Activated CD4-positive, alpha-beta T cell treated with anti-CD3 and anti-CD28 coated beads for 36 hours (primary cell): ENCODE measurements around the gene WIPI1. TPM values are rescaled to one million over a fixed set of nuclear protein-coding genes. Genes with fewer than 3 reads are reported as not detected.
"Not testable (repeated sequence)": the region's sequence is repeated elsewhere in the genome, so short reads cannot be mapped to it uniquely, and the experiment has no call there.

ENCODE experiments used
- ATAC-seq: fragments of 200-7000 bp; cut with Tn5 transposase; one replicate; pipeline ENCODE4 v1.10.0; 2021; ENCODE audit warnings: mild to moderate bottlenecking, moderate library complexity
- CTCF ChIA-PET: fragments of 350-600 bp; sonication (Branson Sonifier 250); formaldehyde crosslinking; loops from one replicate; lab custom pipeline; 2021; ENCODE audit warnings: antibody characterized with exemption; lab: Charles Lee
- POLR2A ChIA-PET: fragments of 350-600 bp; sonication (Branson Sonifier 250); formaldehyde crosslinking; loops from one replicate; lab custom pipeline; 2021; ENCODE audit warnings: antibody characterized with exemption, inconsistent platforms; lab: Charles Lee
- DNase-seq: peaks from one replicate; pipeline ENCODE4 v3.0.0-alpha.2; 2020
- H3K27ac Mint-ChIP-seq: one replicate; pipeline ENCODE4 v1.8.0; 2021; ENCODE audit warnings: mixed read lengths
- H3K27me3 Mint-ChIP-seq: one replicate; pipeline ENCODE4 v1.8.0; 2021; ENCODE audit warnings: mixed read lengths
- H3K36me3 Mint-ChIP-seq: one replicate; pipeline ENCODE4 v1.8.0; 2021; ENCODE audit warnings: low read depth, mixed read lengths
- H3K4me1 Mint-ChIP-seq: one replicate; pipeline ENCODE4 v1.8.0; 2021; ENCODE audit warnings: mixed read lengths
- H3K4me3 Mint-ChIP-seq: one replicate; pipeline ENCODE4 v1.8.0; 2021; ENCODE audit warnings: mild to moderate bottlenecking, moderate library complexity, mixed read lengths
- H3K9me3 Mint-ChIP-seq: one replicate; pipeline ENCODE4 v1.8.0; 2021; ENCODE audit warnings: low read depth, mixed read lengths
- intact Hi-C, 2 experiments: fragments of 100-400 bp; cut with DNase I in 1 of 2; cut with micrococcal nuclease in 1 of 2; formaldehyde crosslinking; loops; one replicate each; pipeline versions ENCODE4 v1.14.2 to v1.15.1; 2022 to 2024; cut with DNase I, micrococcal nuclease
- total RNA-seq, 2 experiments: library from RNA; stranded (reverse); gene quantifications; one replicate each; pipeline ENCODE4 v1.2.3, GENCODE V29; 2021

The WIPI1 gene, protein sequence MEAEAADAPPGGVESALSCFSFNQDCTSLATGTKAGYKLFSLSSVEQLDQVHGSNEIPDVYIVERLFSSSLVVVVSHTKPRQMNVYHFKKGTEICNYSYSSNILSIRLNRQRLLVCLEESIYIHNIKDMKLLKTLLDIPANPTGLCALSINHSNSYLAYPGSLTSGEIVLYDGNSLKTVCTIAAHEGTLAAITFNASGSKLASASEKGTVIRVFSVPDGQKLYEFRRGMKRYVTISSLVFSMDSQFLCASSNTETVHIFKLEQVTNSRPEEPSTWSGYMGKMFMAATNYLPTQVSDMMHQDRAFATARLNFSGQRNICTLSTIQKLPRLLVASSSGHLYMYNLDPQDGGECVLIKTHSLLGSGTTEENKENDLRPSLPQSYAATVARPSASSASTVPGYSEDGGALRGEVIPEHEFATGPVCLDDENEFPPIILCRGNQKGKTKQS
- 10 to 100 TPM; 14.0 to 17.6 TPM for total RNA-seq

DNA sequence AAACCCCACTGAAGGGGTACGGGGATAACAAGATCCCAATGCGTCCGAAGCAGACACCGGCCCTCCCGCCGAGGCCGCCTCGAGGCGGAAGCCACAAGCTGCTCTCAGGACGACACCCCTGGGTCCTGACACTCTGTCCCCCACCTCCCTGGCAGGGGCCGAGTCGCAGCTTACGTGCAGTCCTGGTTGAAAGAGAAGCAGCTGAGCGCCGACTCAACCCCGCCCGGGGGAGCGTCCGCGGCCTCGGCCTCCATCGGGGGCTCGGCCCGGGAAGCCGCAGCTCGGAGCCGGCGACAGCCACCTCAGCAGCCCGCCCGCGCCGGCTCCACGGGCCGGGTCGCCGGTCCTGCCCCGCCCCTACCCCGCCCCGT lies at the start of gene WIPI1:
WIPI1 (minus strand) TSS at position 329 of the 371 bp plus-strand sequence; CDS start at position 254, 75 bp downstream.
- POLR2A ChIA-PET, result interaction anchor here (0.8 to 1.5 kb wide), 4 partner anchors 165 to 277 kb away, joined by 3 to 5 read pairs (median 4); partner anchors contain the start of gene ARSG
- Mint-ChIP-seq H3K4me1 (peaks cover 55% of the 10 kb centered on the region), H3K27ac (peak within 1 kb of the TSS; percentile 64), H3K27me3 (no peaks in the 10 kb centered on the region), H3K4me3 (peak within 1 kb of the TSS; percentile 80), H3K36me3 (no peaks in the 10 kb centered on the region), H3K9me3 (no peaks in the 10 kb centered on the region)
- ATAC-seq (peak; percentile 13), DNase-seq (no peak)
- intact Hi-C loops, result loop anchor here in 1 of 2 experiments (1.0 to 5.0 kb wide), 8 partner anchors 20 to 630 kb away; partner anchors contain the start of genes ARSG, BPTF, KPNA2 and PRKAR1A
- CTCF ChIA-PET, result interaction anchor here (0.6 to 3.0 kb wide), 10 partner anchors 10 to 207 kb away, joined by 3 to 23 read pairs (median 4); no protein-coding TSS in a partner anchor

DNA sequence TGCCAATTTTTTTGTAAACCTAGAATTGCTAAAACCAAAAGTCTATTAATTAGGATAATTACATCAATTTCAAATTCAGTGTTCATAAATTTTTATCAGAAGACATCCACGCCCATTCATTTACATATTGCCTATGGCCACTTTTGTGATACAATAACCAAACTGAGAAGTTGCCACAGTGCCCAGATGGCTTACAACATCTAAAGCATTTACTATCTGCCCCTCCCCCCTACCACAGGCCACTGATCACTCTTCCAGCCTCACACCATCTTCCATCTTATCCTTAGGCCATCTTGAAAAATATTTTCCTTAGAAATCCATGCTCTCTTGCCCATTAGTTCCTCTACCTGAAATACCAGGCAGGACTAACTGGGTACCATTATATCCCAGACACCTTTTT lies 48.7 kb upstream of the WIPI1 start:
- Mint-ChIP-seq H3K4me1 (peaks cover 13% of the 10 kb centered on the region), H3K36me3 (no peaks in the 10 kb centered on the region), H3K4me3 (no peak overlapping the region), H3K27me3 (no peaks in the 10 kb centered on the region), H3K9me3 (no peaks in the 10 kb centered on the region), H3K27ac (no peak overlapping the region)
- CTCF ChIA-PET, result no interaction called here
- ATAC-seq (no peak), DNase-seq (no peak)
- POLR2A ChIA-PET, result no interaction called here
- intact Hi-C loops, result no loop called here

DNA sequence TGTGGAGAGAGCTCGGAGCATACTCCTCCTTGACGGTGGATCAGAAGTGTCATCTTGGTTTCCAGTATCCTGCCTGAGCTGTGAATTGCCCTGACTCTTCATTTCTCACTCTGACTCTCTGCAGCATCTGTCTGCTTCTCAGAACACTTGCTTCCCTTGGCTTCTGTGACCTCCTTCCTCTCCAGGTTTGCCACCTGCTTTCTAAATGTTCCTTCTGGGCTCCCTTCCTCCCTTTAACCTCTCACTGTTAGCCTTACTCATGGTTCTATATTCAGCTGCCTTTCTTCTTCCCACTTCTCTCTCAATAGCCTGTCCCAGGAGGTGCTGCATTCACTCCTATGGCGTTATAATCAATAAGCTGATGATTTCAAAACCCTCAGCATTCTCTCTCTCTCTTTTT lies 43.8 kb upstream of the WIPI1 start:
- H3K27ac Mint-ChIP-seq, result no peak overlapping the region
- no peak for DNase-seq
- peaks cover 7% of the 10 kb centered on the region for H3K9me3 Mint-ChIP-seq
- ChIA-PET POLR2A (no interaction called here), CTCF (interaction anchor here (1.0 kb wide), 1 partner anchor 28 kb away, joined by 3 read pairs; no protein-coding TSS in a partner anchor)
- no peak for ATAC-seq
- intact Hi-C loops, result no loop called here
- H3K36me3 Mint-ChIP-seq, result peaks cover 2% of the 10 kb centered on the region
- peaks cover 19% of the 10 kb centered on the region for H3K4me1 Mint-ChIP-seq
- peaks cover 2% of the 10 kb centered on the region for H3K27me3 Mint-ChIP-seq
- no peak overlapping the region for H3K4me3 Mint-ChIP-seq

DNA sequence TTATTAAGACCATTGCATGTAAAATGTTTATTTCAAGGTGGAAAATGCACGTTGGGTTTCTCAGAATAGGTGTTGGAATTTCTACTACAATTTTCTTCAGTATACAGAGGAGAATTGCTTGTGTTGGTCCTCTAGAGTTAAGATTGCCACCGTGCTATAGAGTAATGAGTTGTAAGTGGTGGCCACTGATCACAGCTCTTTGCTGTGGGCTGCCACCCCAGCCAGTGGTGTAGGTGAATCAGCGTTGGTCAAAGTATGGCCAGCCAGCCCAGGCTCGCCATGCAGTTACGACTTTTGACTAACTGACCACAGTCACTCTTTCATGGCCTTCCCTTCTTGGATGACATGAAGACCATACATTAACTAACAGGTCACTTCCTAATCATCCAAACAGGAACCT lies 42.3 kb upstream of the WIPI1 start:
- no peak for ATAC-seq
- intact Hi-C loops, result no loop called here
- H3K4me1 Mint-ChIP-seq, result peaks cover 21% of the 10 kb centered on the region
- ChIA-PET POLR2A (no interaction called here), CTCF (interaction anchor here (0.6 to 1.2 kb wide), 2 partner anchors 12 to 83 kb away, joined by 4 to 5 read pairs; partner anchors contain the start of gene PRKAR1A)
- H3K4me3 Mint-ChIP-seq, result no peak overlapping the region
- no peak for DNase-seq
- peaks cover 2% of the 10 kb centered on the region for H3K27me3 Mint-ChIP-seq
- H3K9me3 Mint-ChIP-seq, result peaks cover 10% of the 10 kb centered on the region
- H3K27ac Mint-ChIP-seq, result no peak overlapping the region
- peaks cover 2% of the 10 kb centered on the region for H3K36me3 Mint-ChIP-seq

DNA sequence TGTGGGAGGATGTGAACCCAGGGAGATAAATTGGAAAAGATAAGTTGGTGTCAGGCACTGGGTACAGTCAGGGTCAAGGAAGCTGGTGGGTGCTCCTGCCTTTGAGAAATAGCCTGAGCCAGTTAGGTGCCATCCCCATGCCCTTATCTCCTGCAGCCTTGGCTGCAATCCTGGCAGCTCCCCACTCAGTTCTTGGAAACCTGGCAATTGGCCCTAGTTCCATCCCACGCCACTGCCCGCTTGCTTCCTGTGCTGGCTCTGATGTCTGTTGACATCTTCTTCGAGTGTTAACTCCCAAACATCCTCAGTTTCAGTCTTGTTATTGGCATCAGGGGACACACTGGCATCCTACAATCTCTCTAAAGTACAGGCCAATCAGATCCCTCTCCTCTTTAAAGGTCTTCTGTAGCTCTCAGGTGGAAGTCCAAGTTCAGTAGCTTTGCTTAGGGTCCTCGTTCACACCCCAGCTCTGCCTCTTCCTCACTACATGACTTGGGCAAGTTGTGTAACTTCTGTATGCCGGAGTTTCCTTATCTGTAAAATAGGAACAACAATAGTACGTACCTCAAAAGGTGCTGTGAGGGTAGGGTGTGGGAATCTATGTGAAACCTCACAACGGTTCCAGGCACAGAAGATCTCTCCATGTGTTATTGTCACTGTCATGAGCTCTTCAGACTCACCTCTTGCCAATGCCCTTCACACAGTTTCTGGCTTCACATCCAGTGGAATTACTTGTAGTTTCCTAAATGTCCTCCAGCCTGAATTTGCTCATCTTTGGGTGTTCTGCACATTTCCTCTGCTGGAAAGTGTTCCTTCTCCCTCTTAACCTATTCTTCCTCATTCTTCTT lies 41.4 kb upstream of the WIPI1 start:
- H3K4me1 Mint-ChIP-seq, result peaks cover 21% of the 10 kb centered on the region
- H3K9me3 Mint-ChIP-seq, result peaks cover 10% of the 10 kb centered on the region
- POLR2A ChIA-PET, result interaction anchor here (0.9 kb wide), 1 partner anchor 14 kb away, joined by 4 read pairs; the partner anchor contains the start of gene PRKAR1A
- DNase-seq (peak; percentile 21), ATAC-seq (peak; percentile 16)
- no peak overlapping the region for H3K4me3 Mint-ChIP-seq
- CTCF ChIA-PET, result interaction anchor here (0.9 to 2.0 kb wide), 5 partner anchors 11 to 115 kb away, joined by 3 to 6 read pairs (median 4); partner anchors contain the start of gene PRKAR1A
- H3K36me3 Mint-ChIP-seq, result peaks cover 2% of the 10 kb centered on the region
- intact Hi-C loops, result loop anchor here in 1 of 2 experiments (1.0 kb wide), 1 partner anchor 13 kb away; no protein-coding TSS in a partner anchor
- H3K27ac Mint-ChIP-seq, result peak overlapping the region; percentile 73
- H3K27me3 Mint-ChIP-seq, result peaks cover 2% of the 10 kb centered on the region

DNA sequence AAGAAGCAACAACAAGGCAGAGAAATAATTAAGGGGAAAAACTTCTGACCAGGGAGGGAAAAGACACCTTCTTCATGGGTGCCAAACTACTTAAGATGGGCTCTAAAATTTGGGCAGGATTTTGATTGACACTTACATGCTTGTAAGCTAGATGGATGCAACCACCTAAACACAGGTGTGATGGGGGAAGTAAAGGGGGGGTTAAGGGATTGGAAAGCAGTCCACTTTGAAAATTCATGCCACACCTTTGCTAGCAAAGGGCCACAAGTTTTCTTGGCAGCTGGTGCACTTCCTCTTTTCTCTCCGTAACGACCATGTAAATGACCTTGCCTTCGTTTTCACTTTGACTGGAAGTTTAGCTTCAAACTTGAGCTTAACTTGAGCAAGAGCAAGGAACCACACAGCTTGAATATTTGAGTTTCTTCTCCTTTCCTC lies 40.6 kb upstream of the WIPI1 start:
- Mint-ChIP-seq H3K27me3 (peaks cover 2% of the 10 kb centered on the region), H3K36me3 (peaks cover 2% of the 10 kb centered on the region), H3K27ac (peak overlapping the region; percentile 73), H3K9me3 (peaks cover 10% of the 10 kb centered on the region), H3K4me1 (peaks cover 21% of the 10 kb centered on the region), H3K4me3 (no peak overlapping the region)
- intact Hi-C loops, result loop anchor here in 1 of 2 experiments (1.0 kb wide), 1 partner anchor 13 kb away; no protein-coding TSS in a partner anchor
- DNase-seq, result no peak
- ChIA-PET POLR2A (interaction anchor here (0.9 kb wide), 1 partner anchor 14 kb away, joined by 4 read pairs; the partner anchor contains the start of gene PRKAR1A), CTCF (interaction anchor here (0.9 to 2.0 kb wide), 5 partner anchors 10 to 325 kb away, joined by 3 to 7 read pairs (median 5); no protein-coding TSS in a partner anchor)
- peak; percentile 71 for ATAC-seq

DNA sequence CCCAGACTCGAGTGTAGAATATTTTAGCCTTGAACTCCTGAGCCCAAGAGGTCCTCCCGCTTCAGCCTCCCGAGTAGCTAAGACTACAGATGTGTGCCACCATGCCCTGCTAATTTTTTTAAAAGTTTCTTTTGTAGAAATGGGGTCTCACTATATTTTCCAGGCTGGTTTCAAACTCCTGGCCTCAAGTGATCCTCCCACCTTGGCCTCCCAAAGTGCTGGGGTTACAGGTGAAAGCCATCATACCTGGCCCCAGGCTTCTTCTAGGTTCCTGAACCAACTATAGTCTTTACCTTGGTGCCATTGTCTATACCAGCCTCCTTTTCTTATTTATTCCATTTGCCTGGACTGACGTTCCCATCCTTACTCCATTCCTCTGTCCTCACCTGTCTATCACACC lies 37.8 kb upstream of the WIPI1 start:
- H3K36me3 Mint-ChIP-seq, result peaks cover 2% of the 10 kb centered on the region
- POLR2A ChIA-PET, result no interaction called here
- H3K4me3 Mint-ChIP-seq, result no peak overlapping the region
- H3K9me3 Mint-ChIP-seq, result peaks cover 7% of the 10 kb centered on the region
- ATAC-seq, result no peak
- no peak for DNase-seq
- no peak overlapping the region for H3K27ac Mint-ChIP-seq
- H3K4me1 Mint-ChIP-seq, result peaks cover 21% of the 10 kb centered on the region
- peaks cover 2% of the 10 kb centered on the region for H3K27me3 Mint-ChIP-seq
- intact Hi-C loops, result no loop called here
- CTCF ChIA-PET, result interaction anchor here (0.6 kb wide), 1 partner anchor 221 kb away, joined by 3 read pairs; no protein-coding TSS in a partner anchor

DNA sequence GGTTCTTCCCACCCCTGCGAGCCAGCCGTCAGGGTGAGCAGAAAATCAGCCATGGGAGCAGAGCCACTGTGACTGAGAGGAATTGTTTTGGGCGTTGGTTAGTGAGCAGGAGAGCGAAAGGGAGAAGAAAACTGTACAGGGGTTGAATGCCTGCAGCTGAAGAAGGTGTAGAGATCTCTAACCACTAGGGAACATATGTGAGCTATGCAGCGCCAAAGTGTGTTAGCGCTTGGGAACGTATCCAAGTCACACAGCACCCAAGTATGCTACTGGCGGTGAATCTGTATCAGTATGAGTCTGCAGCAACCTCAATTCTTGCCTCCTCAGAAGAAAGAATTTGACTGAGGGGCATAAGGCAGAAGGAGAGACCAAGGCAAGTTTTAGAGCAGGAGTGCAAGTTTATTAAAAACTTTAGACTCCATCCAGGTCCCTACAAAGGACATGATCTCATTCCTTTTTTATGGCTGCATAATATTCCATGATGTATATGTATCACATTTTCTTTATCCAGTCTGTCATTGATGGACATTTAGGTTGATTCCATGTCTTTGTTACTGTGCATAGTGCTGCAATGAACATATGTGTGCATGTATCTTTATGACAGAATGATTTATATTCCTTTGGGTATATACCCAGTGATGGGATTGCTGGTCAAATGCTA lies 35.2 kb upstream of the WIPI1 start:
- not testable (repeated sequence) for H3K27ac Mint-ChIP-seq, ATAC-seq
- POLR2A ChIA-PET, result interaction anchor here (0.6 kb wide), 1 partner anchor 122 kb away, joined by 3 read pairs; no protein-coding TSS in a partner anchor

DNA sequence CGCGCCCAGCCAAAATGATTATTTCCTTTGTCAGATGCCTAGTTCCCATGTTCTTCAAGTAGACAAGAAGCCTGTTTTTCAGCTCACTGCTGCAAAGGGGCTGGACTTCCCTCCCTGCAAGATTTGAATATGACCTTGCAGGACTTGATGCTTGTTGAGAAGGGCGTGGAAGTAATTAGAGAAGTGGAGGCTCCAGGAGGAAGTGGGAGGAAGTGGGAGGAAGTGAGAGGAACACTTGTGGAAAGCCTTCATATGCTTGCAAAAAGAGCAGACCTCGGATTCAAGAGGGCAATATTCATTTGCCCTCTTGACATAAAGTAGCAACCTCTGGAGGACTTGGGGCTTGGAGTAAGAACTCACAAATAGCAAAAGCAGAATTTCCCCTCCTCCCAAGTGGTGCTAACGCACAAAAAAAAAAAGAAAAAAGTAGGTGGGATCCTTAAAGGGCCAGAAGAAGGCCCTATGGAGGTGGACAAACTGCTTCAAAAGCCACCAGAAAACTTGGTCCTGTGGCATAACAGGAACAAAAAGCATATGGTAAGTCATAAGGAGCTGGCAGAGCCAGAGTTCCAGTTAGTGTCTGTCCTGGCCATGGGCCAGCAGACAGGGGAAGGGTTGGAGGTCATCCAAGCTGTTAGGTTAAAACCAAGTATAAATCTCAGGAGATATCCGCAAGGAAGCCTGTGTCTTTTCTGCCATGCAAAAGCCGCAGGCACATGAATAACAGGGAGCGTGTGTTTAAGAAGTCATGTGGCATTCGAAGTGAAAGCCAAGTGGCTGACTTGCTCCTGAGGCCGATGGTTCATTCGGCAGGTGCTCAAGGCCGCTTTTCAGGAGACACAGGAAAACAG lies 34.3 kb upstream of the WIPI1 start:
- Mint-ChIP-seq H3K4me3 (no peak overlapping the region), H3K27ac (no peak overlapping the region), H3K9me3 (peaks cover 7% of the 10 kb centered on the region), H3K36me3 (peaks cover 2% of the 10 kb centered on the region), H3K27me3 (peaks cover under 1% of the 10 kb centered on the region), H3K4me1 (peaks cover 18% of the 10 kb centered on the region)
- ChIA-PET CTCF (interaction anchor here (0.5 to 1.2 kb wide), 5 partner anchors 11 to 479 kb away, joined by 3 read pairs; no protein-coding TSS in a partner anchor), POLR2A (no interaction called here)
- intact Hi-C loops, result no loop called here
- no peak for DNase-seq
- no peak for ATAC-seq

More for the DNA sequence above, 35.2 kb upstream of the WIPI1 start:
- H3K27me3 Mint-ChIP-seq, H3K36me3 Mint-ChIP-seq, DNase-seq, H3K9me3 Mint-ChIP-seq, H3K4me3 Mint-ChIP-seq, intact Hi-C loops: not testable (repeated sequence)
- CTCF ChIA-PET, result interaction anchor here (0.6 to 1.2 kb wide), 2 partner anchors 12 to 23 kb away, joined by 3 read pairs; no protein-coding TSS in a partner anchor
- H3K4me1 Mint-ChIP-seq, result peaks cover 16% of the 10 kb centered on the region
